NCI-H82 (cell line): ENCODE data around the gene PRM2.

ENCODE experiments used
- DNase-seq: peaks from one replicate; lab custom pipeline; 2025; lab: John Stamatoyannopoulos, UW

PRM2 gene

GRCh38 chr16:11248133-11248532, 28.1 kb downstream of the PRM2 start:
- no peak for DNase-seq

GRCh38 chr16:11245988-11246387, 30.3 kb downstream of the PRM2 start:
- DNase-seq: no peak

- DNase-seq: no peak
Observed at GRCh38 chr16:11245222-11245737, 31.0 kb downstream of the PRM2 start.

GRCh38 chr16:11242658-11243057, 33.6 kb downstream of the PRM2 start:
- DNase-seq: peak; percentile 39

- DNase-seq: no peak
Observed at GRCh38 chr16:11241480-11242204, 34.6 kb downstream of the PRM2 start.

GRCh38 chr16:11240636-11241473, 35.4 kb downstream of the PRM2 start:
- DNase-seq: no peak

- no peak for DNase-seq
Observed at GRCh38 chr16:11239644-11240632, 36.3 kb downstream of the PRM2 start.

- DNase-seq: no peak
Observed at GRCh38 chr16:11238272-11239202, 37.7 kb downstream of the PRM2 start.

- no peak for DNase-seq
Observed at GRCh38 chr16:11236461-11237254, 39.6 kb downstream of the PRM2 start.

GRCh38 chr16:11235703-11235991, 40.6 kb downstream of the PRM2 start:
- DNase-seq: peak; percentile 52

- DNase-seq: no peak
Observed at GRCh38 chr16:11234884-11235702, 41.2 kb downstream of the PRM2 start.

- no peak for DNase-seq
Observed at GRCh38 chr16:11233727-11234376, 42.4 kb downstream of the PRM2 start.

- no peak for DNase-seq
Observed at GRCh38 chr16:11232852-11233726, 43.2 kb downstream of the PRM2 start.

- no peak for DNase-seq
Observed at GRCh38 chr16:11232302-11232851, 43.9 kb downstream of the PRM2 start.

- no peak for DNase-seq
Observed at GRCh38 chr16:11231367-11231970, 44.8 kb downstream of the PRM2 start.

- no peak for DNase-seq
Observed at GRCh38 chr16:11229906-11230305, 46.4 kb downstream of the PRM2 start.

GRCh38 chr16:11229432-11229831, 46.8 kb downstream of the PRM2 start:
- no peak for DNase-seq
